GM21390 (cell line): ENCODE measurements around the gene PSMD14.

Experiments
- ATAC-seq: cut with Tn5 transposase; IDR thresholded peaks from one replicate; pipeline ENCODE4 v1.9.1; 2021; ENCODE audit not compliant: unreplicated experiment

The PSMD14 gene

DNA sequence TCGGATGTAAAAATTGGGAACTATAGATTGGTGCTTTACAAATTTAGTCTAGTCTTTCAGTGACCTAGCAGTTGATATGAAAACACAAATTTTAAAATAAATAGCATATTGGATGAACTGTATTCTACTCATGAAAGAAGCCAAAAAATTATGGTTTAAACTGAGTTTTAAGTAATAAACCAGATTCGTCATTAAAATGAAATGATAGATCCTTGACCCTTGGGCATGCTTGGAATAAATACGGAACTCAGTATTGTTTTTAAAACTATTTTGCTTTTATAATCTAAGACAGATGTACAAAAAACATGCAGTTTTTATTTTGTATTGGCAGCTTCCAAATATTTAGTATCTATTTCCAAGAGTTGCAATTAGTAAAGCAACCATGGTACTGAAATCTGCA lies 73.3 kb downstream of the PSMD14 start:
- ATAC-seq: no peak

DNA sequence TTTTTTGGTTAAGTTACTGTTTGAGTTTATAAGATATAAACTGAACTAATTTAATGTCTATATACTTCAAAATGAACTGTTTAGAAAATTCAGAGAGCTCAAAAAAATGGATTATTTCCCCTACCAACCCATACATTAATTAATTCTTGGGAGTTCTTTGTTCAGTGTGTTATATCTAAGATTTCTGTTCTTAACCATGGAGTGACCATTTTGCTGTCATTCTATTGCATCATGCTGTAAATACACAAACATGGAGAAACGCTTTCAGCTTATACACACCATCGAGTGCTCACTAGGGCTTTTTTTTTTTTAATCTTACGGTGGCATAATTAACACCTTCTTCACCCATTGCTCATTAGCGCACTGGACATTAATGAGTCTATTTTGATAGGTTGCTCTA lies 74.5 kb downstream of the PSMD14 start:
- ATAC-seq: no peak

GRCh38 chr2:161384864-161385263 lies 76.6 kb downstream of the PSMD14 start:
- ATAC-seq: peak; percentile 65

DNA sequence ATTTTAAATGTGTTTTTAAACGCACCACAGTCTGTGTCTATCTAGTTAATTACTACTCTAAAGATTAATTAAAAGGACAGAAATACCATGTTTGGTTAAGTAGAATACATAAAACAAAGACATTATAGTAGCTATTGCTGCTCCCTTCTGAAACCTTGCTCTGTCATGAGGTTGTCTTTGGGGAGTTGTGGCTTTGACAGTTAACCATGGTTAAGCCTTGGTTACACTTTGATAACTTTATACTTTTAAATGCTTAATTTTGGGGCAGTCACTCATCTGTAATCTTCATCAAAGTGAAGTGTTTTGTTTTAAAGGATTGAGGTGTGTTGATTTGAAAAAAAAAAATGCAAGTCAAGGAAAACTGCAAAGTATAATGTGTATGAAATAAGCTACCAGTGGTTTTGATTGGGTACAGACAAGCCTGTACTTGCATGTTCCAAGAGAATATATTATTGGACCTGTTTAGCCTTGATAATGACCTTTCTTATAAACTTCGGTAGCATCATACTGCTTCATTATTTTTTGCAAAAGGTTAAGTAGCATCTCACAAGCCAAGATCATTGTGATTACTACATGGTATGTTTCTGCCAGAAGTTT lies 78.1 kb downstream of the PSMD14 start:
- ATAC-seq: peak; percentile 68

DNA sequence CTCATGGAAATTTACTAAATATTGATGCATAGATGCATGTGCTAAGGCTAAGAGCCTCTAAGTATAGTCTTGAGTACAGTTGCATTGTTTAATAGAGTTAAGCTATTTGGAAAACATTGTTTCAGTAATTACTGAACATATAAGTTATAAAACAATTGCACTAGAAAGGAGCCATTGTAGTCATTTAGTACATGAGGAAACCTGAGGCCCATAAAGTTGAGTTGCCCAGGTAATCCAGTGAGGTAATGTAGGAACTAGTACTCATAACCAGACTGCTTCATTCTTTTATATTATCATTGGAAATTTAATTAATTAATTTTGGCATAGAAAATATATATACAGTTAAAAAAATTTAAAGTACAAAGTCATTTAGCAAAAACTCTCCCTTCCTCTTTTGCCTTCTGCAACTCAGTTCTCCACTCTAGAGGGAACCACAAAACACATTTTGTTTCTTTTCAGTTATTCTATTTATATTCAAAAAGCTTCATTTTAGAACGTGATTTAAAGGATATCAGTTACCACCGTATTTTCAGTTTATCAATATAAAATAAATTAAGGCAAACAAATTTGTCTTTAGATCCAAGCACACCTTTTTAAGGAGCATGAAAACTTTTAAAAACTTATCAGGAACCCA lies 80.0 kb downstream of the PSMD14 start:
- peak; percentile 34 for ATAC-seq

DNA sequence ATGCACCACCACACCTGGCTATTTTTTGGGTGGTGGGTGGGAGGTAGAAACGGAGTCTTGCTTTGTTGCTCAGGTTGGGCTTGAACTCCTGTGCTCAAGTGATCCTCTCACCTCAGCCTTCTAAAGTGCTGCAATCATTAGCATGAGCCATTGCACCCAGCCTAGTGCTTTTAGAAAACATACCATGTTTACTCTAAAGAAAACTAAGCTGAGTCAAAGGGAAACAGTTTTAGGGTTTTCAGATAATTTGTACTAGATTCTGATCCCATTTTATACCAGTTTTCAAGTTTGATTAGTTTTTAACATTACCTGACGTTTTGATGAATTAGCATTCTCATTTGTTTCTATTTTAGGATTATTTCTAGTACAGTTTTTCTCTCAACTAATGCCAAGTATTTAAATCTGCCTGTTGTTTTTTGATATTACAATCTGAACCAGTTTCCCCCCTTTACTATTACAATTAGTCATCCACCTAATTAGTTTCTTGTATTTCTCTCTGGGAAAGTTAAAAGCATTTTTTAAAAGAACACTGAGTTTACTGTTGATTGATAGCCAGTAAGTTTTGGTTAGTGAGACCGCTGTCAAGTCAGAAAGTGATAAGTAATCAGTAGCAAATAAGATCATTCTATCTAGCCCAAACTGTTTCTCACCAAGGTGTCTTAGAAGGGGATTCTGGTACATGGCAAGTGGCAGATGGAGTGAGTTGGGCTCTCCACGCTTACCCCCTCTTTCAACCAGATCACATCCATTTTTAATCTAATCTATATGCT lies 83.7 kb downstream of the PSMD14 start:
- ATAC-seq: no peak

DNA sequence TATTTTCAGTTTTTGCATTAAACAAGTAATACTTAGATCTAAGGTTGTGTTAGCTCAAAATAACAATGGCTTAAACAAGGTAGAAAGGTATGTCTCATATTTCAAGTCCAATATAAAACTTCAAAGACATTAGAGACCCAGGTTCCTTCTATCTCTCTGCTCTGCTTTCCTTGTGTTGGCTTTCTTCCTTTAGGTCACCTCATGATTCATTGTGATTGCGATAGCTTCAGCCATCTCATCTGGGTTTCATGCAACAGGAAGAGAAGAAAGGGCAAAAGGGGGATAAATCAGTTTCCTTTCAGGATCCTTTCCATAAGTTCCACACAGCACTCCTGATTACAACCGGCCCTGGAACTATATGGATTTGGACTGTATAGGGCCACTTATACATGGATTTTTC lies 91.9 kb downstream of the PSMD14 start:
- no peak for ATAC-seq

- no peak for ATAC-seq
These were observed 94.1 kb downstream of the PSMD14 start for GRCh38 chr2:161402297-161402696.

- no peak for ATAC-seq
These were observed 98.1 kb downstream of the PSMD14 start for GRCh38 chr2:161406316-161406715.

GRCh38 chr2:161407597-161407996 lies 99.4 kb downstream of the PSMD14 start:
- no peak for ATAC-seq

DNA sequence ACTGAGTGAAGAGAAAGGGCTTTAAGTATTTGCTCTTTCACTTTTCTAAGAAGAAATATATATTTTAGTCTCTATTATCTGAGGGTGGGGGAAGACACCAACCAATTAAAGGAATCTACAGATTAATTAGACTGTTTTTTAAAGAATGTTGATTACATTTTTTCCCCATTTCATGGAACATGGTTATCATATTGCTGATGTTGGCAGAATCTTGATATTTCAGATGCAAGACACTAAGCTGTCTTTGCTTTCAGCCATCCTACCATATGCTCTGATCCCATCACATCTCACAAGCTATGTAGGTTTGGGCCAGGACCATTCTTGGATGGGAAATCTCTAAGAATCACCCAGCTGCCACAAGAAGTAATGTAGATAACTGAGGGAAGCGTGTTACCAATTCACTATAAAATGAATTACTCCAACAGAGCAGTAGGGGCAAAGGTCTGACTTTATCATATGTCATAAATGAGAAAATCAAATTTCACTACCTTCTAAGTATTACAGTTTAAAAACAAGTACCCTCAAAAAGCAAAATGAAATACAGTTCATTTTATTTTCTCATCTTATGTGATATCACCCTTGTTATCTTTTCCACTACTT lies 101.2 kb downstream of the PSMD14 start:
- no peak for ATAC-seq

DNA sequence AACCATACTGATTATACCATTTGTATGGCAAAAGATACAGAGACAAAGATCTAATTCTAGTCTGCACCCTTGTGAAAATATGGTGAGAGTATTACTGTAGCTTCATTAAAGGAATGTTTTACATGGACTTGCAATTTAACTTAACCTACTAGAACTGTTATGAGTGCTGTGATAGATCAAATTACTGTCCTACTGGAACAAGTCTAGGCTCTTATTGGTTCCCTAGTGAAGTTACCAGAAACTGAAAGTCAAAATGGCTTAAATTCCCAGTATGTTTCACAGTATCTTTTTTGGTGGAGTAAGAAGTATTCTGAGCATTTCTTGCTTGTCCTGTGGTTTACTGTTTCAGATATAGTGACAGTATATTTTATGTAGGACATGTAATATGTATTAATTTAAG lies 104.1 kb downstream of the PSMD14 start:
- no peak for ATAC-seq

DNA sequence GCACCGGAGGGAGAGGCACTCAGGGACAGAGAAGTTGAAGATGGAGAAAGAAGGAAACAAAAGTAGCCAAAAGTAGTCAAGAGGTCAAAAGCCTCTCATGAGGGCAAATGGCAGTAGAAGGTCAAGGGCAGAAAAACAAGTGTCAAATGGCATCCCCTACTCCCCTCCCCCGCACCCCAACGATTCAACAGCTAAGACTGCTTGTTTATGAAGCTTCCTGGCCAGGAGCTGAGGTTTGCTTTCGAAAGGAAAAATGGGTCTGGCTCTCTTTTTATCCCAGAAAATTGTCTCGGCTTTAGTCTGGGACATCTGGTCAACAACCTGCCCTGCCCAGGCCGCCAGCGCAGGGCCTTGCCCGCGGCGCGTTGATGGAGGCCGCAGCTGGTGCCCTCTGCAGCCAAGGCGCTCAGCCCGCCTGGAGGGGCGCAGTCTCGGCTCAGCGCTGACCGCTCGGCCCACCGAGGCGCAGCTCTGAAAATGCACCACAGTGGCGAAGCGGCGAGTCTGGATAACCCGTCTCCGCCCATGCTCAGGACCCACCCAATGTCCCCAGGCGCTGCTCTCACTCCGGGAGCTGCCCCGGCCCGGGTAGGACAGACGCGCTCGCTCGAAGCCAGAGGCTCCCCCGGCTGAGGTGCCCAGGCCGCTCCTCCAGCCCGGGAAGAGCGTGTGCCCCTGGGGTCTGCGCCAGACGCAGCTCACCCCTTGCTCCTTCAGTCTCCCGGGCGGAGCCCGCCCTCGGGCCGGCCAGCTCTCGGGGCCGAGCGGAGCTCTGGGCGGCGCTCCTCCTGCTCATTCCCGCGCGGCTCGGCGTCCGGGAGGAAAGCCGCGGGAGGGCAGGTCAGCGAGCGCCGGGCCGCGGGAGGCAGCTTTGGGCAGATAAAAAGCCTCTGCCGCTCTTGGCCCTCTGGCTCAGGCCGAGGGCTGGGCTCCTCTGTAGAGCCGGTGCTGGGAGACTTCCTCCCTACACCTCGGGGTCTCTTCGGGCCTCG lies 106.1 kb downstream of the PSMD14 start:
- peak; percentile 36 for ATAC-seq

DNA sequence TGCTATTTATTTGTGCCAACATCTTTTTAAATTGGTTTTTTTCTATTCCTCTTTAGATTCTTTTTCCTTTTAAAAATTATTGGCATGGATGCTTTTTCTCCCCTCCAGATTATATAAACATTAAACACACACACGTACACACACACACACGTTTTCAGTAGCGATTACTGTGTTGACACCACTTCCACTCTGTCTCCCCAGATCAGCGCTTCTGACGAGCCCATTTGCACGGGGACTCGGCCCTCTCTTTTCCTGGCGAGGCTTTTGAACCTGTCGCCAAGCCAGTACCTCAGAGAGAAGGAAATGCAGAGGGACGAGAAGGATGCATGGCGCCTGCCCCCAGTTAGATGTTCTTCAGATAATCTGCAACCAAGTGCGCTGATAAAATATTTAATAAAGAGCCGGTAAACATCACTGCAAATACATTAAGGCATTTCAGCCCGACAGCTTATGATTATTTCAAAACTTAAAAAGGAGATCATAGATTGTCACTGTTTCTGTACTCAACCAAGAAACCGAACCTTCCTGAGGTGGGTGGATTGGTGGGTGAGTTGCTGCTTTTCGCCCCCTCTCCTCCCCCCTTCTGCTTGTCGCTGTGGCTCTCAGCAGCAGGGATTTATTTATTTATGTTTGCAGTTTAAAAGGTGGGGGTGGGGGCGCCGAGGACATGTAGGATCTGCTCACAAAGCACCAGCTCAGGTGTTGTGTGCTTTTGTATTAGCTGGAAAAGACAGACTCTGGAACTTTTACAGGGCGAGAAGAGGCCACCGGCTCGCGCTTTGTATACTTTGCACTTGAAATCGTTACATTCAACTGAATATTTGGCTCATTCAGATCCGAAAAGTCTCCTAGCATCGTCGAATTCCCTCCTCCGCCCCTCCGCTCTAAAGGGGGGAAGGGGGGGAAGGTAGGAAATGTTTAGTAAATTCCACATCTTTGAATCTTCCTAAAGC lies 107.1 kb downstream of the PSMD14 start:
- ATAC-seq: peak; percentile 35

DNA sequence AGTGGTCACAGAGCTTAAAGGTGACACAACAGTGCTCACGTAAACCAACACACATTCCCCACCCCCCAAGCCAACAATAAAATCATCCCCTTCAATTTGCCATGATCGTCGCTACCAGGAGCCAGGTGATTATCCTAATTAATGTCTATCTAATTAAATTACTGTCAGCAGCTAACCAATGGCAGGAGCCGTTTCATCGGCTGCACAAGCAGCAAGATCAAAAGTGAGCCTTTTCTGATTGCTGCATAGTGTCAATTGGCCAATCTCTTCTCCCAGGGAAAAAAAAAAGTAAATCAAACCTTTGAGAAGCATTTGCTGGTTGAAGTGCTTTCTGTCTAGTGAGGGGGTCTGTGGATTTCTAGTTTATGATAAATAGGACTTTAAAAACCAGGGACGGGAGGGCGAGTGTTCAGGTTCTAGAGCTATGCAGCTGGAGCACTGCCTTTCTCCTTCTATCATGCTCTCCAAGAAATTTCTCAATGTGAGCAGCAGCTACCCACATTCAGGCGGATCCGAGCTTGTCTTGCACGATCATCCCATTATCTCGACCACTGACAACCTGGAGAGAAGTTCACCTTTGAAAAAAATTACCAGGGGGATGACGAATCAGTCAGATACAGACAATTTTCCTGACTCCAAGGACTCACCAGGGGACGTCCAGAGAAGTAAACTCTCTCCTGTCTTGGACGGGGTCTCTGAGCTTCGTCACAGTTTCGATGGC lies 107.9 kb downstream of the PSMD14 start, which contains the start of gene TBR1:
TBR1 (plus strand) TSS at position 311 of the 721 bp plus-strand sequence; CDS start at position 425, 114 bp downstream.
- ATAC-seq: no peak

GRCh38 chr2:161416708-161417437 lies 108.6 kb downstream of the PSMD14 start:
- no peak for ATAC-seq

DNA sequence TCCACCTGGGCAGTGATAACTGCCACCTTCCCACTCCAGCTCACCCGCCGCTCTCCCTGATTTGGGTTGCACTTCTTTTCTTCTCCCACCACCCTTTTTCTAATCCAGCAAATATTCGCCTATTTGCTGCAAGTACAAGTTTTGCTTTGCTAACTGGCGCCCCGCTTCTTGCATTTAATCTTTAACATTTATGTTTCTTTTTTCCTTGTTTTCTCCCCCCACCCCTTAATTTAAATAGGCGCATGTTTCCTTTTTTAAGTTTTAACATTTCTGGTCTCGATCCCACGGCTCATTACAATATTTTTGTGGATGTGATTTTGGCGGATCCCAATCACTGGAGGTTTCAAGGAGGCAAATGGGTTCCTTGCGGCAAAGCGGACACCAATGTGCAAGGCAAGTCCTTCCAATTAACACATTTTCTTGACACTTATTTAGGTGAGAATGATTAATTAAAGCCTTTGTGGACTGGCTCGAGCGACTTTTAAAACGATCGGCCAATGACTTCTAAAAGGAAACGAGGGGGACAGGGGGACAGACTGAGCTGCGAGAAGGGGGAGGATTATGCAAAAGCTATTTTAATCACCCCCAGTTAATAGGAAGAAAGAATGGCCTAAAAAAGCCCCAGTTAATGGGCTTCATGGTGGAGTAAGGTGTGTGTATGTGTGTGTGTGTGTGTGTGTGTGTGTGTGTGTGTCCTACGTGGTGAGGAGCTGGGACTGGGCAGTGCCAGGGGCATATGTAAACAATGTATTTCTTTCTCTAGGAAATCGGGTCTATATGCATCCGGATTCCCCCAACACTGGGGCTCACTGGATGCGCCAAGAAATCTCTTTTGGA lies 109.4 kb downstream of the PSMD14 start:
- no peak for ATAC-seq
